Breast epithelium (tissue), 4 donors: Measurements from ENCODE around the gene RNU1-1. TPM values are rescaled to one million over a fixed set of nuclear protein-coding genes. Genes with fewer than 3 reads are reported as not detected.
"Not testable (repeated sequence)": the region's sequence is repeated elsewhere in the genome, so short reads cannot be mapped to it uniquely, and the experiment has no call there.

Experiments
- DNase-seq, 2 donors: peaks; one replicate each; pipeline ENCODE4 v3.0.0-alpha.2; 2019; ENCODE audit warnings: low spot score in 2 of 2
- H3K27ac ChIP-seq, 2 donors: fragments of 200-600 bp; sonication (generic) in 1 of 2; one replicate each; pipeline ENCODE4 v1.5.1; 2016 to 2019; ENCODE audit warnings: mild to moderate bottlenecking in 1 of 2
- H3K27me3 ChIP-seq, 2 donors: fragments of 200-600 bp; sonication (generic) in 1 of 2; one replicate each; pipeline versions ENCODE4 v1.5.1 to v1.6.0; 2017 to 2019; ENCODE audit warnings: control low read depth in 1 of 2, mild to moderate bottlenecking in 1 of 2
- H3K36me3 ChIP-seq: fragments of 200-600 bp; one replicate; pipeline ENCODE4 v1.5.1; 2019
- H3K4me1 ChIP-seq, 2 donors: fragments of 200-600 bp; sonication (generic); one replicate each; pipeline ENCODE4 v1.5.1; 2016 to 2019; ENCODE audit warnings: control low read depth in 1 of 2
- H3K4me3 ChIP-seq, 3 donors: fragments of 200-600 bp; sonication (generic); 1 replicate in 2 of 3; 2 replicates in 1 of 3; pipeline ENCODE4 v1.5.1; 2016 to 2019; ENCODE audit warnings: mild to moderate bottlenecking in 3 of 3, moderate library complexity in 2 of 3
- H3K9me3 ChIP-seq, 2 donors: fragments of 200-600 bp; sonication (generic) in 1 of 2; one replicate each; pipeline ENCODE4 v1.5.1; 2016 to 2019; ENCODE audit warnings: control low read depth in 1 of 2
- CTCF ChIP-seq, 3 donors: fragments of 450-650 bp; IDR thresholded peaks; one replicate each; pipeline ENCODE4 v1.5.1; 2016 to 2017; ENCODE audit warnings: antibody characterized with exemption in 3 of 3, mild to moderate bottlenecking in 3 of 3, moderate library complexity in 3 of 3
- POLR2A ChIP-seq: fragments of 450-650 bp; IDR thresholded peaks from one replicate; pipeline ENCODE4 v1.6.1; 2016; ENCODE audit warnings: antibody characterized with exemption, mild to moderate bottlenecking, moderate library complexity
- POLR2AphosphoS5 ChIP-seq, 3 donors: sonication (generic); formaldehyde crosslinking; IDR thresholded peaks; one replicate each; pipeline ENCODE4 v1.6.1; 2017; ENCODE audit warnings: antibody characterized with exemption in 3 of 3
- intact Hi-C: fragments of 100-400 bp; cut with DNase I; formaldehyde crosslinking; loops from one replicate; pipeline ENCODE4 v1.15.1; 2023; ENCODE audit warnings: low total_unique reads
- total RNA-seq, 3 donors: library from RNA; depleted of rRNA; stranded (reverse); fragments of >200 nt; gene quantifications; one replicate each; pipeline ENCODE4 v1.1.0, GENCODE V29; 2016

Gene RNU1-1
- total RNA-seq, 3 donors from 2014 or later: under 0.01 TPM

- no peak overlapping the region for H3K27ac ChIP-seq
- no peak for DNase-seq
- H3K4me3 ChIP-seq: no peak overlapping the region
- TF ChIP-seq POLR2AphosphoS5 (IDR thresholded peaks at IDR 0.05) (no peak), CTCF (IDR thresholded peaks at IDR 0.05) (no peak), POLR2A (no peak)
- H3K36me3 ChIP-seq: no peaks in the 10 kb centered on the region
- H3K9me3 ChIP-seq: no peaks in the 10 kb centered on the region
- H3K27me3 ChIP-seq: no peaks in the 10 kb centered on the region
- no peaks in the 10 kb centered on the region for H3K4me1 ChIP-seq
- intact Hi-C loops: no loop called here
Measured at GRCh38 chr1:16478091-16478490, 36.0 kb downstream of the RNU1-1 start.

GRCh38 chr1:16475771-16476770 is 38.0 kb downstream of the RNU1-1 start:
- intact Hi-C loops, DNase-seq, H3K36me3 ChIP-seq, H3K27ac ChIP-seq, H3K4me3 ChIP-seq, H3K9me3 ChIP-seq, H3K4me1 ChIP-seq, H3K27me3 ChIP-seq: not testable (repeated sequence)

- H3K36me3 ChIP-seq, H3K27ac ChIP-seq, H3K9me3 ChIP-seq, DNase-seq, H3K27me3 ChIP-seq, intact Hi-C loops, H3K4me1 ChIP-seq, H3K4me3 ChIP-seq: not testable (repeated sequence)
Measured at GRCh38 chr1:16474891-16475290, 39.2 kb downstream of the RNU1-1 start.

GRCh38 chr1:16474166-16474800 is 39.8 kb downstream of the RNU1-1 start:
- DNase-seq: no peak
- Histone ChIP-seq H3K27me3 (no peaks in the 10 kb centered on the region), H3K4me1 (no peaks in the 10 kb centered on the region), H3K36me3 (no peaks in the 10 kb centered on the region), H3K9me3 (no peaks in the 10 kb centered on the region), H3K27ac (no peak overlapping the region), H3K4me3 (no peak overlapping the region)
- no peak for TF ChIP-seq CTCF (IDR thresholded peaks at IDR 0.05)
- TF ChIP-seq POLR2A: no peak
- no peak for TF ChIP-seq POLR2AphosphoS5 (IDR thresholded peaks at IDR 0.05)
- intact Hi-C loops: no loop called here

GRCh38 chr1:16468558-16468957 is 45.5 kb downstream of the RNU1-1 start:
- Histone ChIP-seq H3K27me3 (no peaks in the 10 kb centered on the region), H3K36me3 (no peaks in the 10 kb centered on the region), H3K9me3 (no peaks in the 10 kb centered on the region), H3K27ac (no peak overlapping the region), H3K4me3 (no peak overlapping the region), H3K4me1 (no peaks in the 10 kb centered on the region)
- no peak for TF ChIP-seq CTCF (IDR thresholded peaks at IDR 0.05)
- no peak for TF ChIP-seq POLR2AphosphoS5 (IDR thresholded peaks at IDR 0.05)
- TF ChIP-seq POLR2A: no peak
- no peak for DNase-seq
- intact Hi-C loops: no loop called here
